GM19463 (cell line): ENCODE data around the gene SIN3B.
A peak's percentile ranks its signal among the peaks of the same experiment; 100 is the strongest.

Experiments
- ATAC-seq: cut with Tn5 transposase; IDR thresholded peaks from one replicate; pipeline ENCODE4 v1.9.1; 2021; ENCODE audit warnings: mild to moderate bottlenecking, moderate library complexity; ENCODE audit not compliant: unreplicated experiment

The SIN3B gene

DNA sequence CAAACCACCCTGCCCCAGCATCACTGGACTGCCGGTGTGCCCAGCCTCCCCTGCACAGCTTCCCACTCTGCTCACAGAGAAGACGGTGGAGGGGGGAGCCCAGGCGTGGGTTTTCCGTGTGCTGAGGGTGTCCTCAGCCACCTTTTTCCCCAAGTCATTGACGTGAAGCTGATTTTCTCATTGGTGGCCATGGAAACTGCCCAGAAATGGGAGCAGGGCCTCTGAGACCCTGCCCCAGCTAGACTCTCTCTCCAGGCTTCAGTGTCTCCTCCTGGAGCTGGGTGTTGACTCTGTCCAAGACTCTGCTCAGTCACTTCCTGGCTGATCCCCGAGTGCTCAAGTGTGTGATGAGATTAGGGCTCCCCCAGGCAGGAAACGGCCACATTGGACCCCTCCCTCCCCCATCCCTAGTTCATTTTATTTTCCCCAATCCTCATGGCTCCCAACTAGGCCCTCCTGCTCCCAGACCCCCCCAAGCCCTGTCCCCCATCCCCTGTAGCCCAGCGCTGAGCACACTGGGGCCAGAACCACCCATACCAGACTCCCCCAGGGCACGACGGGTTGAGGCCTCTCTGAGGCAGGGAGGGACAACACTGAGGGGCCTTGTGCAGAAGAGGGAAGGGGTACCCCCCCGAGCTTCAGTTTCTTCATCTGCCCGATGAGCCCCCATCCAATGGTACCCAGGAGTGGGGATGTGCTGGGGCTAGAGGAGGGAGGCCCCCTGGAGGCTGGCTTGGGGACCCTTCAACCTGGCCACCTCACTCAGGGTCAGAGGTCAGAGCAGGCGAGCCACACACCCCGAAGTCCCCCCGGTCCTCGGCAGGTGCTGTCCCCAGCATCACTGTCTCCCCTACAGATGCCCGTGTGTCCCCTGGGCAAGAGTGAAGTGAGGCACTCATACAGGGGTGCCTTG is 58.4 kb downstream of the SIN3B start:
- ATAC-seq, result no peak

GRCh38 chr19:16888629-16889365 is 59.6 kb downstream of the SIN3B start, which contains the start of gene F2RL3:
TSS of gene F2RL3 (plus strand) at chr19:16888999. CDS start at chr19:16889190, 191 bp downstream.
- ATAC-seq, result no peak

- ATAC-seq, result no peak
Observed at GRCh38 chr19:16889366-16889882, 60.2 kb downstream of the SIN3B start.

- no peak for ATAC-seq
Observed at GRCh38 chr19:16889883-16890460, 60.8 kb downstream of the SIN3B start.

DNA sequence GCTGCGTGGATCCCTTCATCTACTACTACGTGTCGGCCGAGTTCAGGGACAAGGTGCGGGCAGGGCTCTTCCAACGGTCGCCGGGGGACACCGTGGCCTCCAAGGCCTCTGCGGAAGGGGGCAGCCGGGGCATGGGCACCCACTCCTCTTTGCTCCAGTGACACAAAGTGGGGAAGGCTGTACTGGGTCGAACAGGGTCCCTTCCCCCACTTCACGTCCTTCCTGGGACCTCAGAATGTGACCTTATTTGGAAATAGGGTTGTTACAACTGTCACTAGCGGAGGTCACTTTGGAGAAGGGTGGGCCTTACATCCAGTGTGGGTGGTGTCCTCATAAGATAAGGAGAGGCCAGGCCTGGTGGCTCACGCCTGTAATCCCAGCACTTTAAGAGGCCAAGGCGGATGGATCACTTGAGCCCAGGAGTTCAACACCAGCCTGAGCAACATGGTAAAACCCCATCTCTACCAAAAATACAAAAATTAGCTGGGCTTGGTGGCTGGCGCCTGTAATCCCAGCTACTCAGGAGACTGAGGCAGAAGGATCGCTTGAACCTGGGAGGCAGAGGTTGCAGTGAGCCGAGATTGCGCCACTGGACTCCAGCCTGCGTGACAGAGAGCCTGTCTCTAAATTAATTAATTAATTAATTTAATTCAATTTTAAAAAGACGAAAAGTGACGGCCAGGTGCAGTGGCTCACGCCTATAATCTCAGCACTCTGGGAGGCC is 61.4 kb downstream of the SIN3B start:
- ATAC-seq, result no peak

DNA sequence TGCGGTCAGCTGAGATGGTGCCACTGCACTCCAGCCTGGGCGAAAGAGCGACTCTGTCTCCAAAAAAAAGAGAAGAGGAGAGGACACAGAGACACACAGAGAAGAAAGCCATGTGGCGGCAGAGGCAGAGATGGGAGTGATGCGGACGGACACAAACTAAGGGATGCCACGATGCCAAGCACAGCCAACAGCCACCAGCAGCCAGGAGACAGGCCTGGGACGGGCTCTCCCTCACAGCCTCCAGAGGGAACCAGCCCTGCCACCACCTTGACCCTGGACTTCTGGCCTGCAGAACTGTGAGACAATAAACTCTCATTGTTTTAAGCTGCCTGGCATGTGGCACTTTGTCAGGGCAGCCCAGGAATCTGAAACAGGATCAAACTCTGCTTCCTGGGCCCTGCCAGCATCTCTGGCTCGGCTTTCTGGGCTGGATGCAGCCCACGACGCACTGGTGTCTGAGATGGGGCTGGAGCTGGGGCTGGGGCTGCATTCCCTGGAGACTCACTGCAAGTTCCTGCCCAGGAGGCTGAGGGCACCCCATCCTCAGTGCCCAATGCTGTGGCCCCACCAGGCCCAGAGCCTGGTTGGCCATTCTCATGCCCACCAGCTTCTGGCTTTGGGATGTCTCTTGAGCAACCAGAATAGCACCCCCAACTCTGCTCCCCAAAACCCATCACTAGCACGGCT is 62.6 kb downstream of the SIN3B start:
- ATAC-seq, result no peak

- no peak for ATAC-seq
Observed at GRCh38 chr19:16892436-16892835, 63.2 kb downstream of the SIN3B start.

GRCh38 chr19:16892868-16893685 is 63.9 kb downstream of the SIN3B start:
- peak; percentile 36 for ATAC-seq

- ATAC-seq, result no peak
Observed at GRCh38 chr19:16893686-16893989, 64.4 kb downstream of the SIN3B start.

DNA sequence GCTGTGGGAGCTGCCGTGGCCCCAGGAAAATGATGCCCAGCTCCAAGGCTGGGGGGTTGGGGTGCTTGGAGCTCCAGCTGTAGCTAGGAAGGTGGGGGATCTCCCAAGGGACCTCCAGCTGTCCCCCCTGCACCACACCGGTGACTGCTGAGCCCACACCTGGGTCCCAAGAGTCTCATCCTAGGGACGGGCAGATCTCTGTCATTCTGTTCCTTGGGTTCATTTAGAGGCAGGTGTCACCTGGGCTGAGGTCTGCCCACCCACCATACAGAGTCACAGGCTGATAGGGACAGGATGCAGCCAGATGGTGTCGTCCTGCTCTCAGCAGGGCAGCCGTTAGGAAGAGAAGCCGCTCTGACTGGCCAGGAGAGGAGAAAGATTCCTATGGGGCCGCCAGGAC is 64.9 kb downstream of the SIN3B start:
- ATAC-seq, result no peak

DNA sequence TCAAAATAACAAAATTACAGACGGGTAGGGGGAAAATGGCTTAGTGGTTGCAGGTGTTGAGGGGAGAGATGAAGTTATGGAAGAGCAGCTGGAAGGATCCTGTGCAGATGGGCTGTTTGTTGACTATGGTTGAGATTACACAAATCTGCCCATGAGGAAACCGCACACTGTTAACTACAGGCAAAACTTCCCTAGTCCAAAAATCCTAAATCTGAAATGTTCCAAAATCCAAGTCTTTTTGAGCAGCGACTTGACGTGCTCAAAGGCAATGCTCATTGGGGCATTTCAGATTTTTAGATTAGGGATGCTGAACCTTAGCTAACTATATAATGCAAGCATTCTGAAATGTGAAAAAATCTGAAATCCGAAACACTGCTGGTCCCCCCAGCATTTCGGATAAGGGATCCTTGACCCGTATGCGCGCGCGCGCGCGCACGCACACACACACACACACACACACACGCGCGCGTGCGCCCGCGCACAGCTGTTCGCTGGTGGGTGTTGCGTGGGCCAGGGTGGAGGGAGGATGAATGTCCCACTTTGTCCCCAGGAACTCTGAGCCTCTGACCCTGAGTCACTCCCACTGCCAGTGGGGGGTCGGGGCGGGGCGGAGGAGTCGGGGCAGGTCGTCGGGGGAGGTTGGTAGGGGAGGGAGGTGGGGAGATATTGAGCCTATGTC is 66.4 kb downstream of the SIN3B start:
- ATAC-seq, result no peak

DNA sequence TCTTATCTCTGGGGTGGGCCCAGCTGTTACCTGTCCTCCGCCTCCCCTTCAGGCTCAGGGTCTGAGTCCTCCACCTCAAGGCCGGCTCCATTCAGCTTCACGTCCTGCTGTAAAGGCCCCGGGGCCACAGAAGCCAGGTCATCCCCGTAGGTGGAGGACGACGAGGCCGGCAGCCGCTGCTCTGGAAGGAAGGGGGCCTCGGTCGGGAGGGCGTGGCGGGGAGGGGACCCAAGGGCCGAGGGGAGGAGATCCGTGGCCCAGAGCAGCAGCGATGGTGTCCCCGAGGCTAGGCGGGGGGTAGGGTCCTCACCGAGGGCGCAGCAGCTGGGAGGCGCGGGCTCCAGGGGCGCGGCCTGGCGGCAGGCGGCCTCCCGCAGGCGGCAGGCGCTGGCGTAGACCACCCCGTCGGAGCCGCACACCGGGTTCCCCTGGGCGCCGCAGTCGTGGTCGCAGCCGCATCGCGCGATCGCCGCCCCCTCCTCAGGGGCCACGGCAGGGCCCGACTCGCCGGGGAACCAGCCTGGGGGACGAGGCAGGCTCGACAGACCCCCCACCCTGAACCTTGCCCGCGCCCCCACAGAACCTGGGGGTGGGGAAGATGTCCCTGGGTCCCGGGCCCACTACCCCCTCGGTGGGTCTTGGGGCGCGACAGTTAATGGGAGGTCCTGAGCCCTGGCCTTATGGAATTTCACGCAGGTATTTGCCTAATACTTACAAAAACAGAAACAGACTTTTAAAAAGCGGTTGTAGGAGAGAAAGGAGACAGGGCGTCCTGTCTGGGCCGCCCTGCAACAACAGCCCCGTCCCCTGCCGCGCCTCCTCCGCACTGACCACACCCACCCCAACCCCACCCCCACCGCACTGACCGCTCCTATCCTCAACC is 67.2 kb downstream of the SIN3B start:
- peak; percentile 18 for ATAC-seq

DNA sequence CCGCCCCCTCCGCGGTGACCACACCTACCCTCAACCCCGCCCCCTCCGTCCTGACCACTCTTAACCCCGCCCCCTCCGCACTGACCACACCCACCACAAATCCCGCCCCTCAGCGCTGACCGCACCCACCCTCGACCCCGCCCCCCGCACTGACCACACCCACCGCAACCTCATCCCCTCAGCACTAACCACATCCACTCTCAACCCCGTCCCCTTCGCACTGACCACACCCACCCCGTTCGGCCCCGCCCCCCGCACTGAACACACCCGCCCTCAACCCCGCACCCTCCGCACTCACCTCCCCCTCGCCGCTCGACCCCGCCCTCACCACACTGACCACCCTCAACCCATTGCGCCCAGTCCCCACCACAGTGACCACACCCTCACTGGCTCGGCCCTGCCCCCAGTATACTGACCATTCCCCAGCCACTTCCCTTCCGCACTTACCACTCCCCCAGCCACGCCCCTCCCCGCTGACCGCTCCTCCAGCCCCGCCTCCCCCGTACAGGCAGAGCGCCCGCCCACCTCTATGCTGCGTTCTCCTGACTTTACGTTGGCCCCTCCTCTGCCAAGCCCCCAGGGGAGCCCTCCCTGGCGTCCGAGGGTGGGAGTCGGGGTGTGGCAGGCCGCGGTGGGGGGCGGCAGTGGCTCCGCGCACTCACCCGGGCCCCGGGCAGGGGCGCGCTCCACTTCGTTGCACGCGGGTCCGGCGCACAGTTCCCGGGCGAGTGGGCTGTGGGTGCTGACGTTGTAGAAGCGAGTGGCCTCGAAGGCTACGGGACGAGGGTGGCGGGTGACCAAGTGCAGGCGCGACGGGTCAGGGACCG is 68.0 kb downstream of the SIN3B start:
- peak; percentile 46 for ATAC-seq

- ATAC-seq, result no peak
Observed at GRCh38 chr19:16897856-16898161, 68.6 kb downstream of the SIN3B start.

GRCh38 chr19:16898361-16899015 is 69.3 kb downstream of the SIN3B start:
- no peak for ATAC-seq

GRCh38 chr19:16899566-16900075 is 70.4 kb downstream of the SIN3B start:
- no peak for ATAC-seq
